Heart left ventricle (tissue), 13 donors: Measurements from ENCODE around the gene CPNE5.

Experiments used
- CTCF ChIP-seq, 12 donors: fragments of 200-600 bp; sonication (generic) in 4 of 12; IDR thresholded peaks; one replicate each; pipeline versions ENCODE4 v1.5.0 to v1.8.0; 2018 to 2022; ENCODE audit warnings: antibody characterized with exemption in 12 of 12, mild to moderate bottlenecking in 5 of 12
- POLR2A ChIP-seq, 2 donors: fragments of 450-650 bp; IDR thresholded peaks; one replicate each; pipeline ENCODE4 v1.6.1; 2017; ENCODE audit warnings: antibody characterized with exemption in 2 of 2, mild to moderate bottlenecking in 2 of 2, moderate library complexity in 2 of 2
- donor health status: ischemic (EF 13 %, LVEDD 7.1; RV severe dilation, severe dysfunction).
- donor health status: DM: no; HTN: yes; CAD: no.
- donor health status: DM: no; HTN: no; CAD: no.
- donor health status: ischemic (EF 25% LVEDD 6.9; RV normal size, moderate dysfunction).
- donor health status: ischemic (EF 25% LVEDD 5.7; RV mildly dilated, moderate dysfunction).
- donor health status: ischemic (EF 35%, LVEDD 5.7; RV mildly dilated, moderate dysfunction).
- donor health status: nonischemic (EF 11% LVEDD 7.7; RV severe dilation, severe dysfunction).
- donor health status: DM: yes; HTN: yes; CAD: no.
- donor health status: PGD.
- donor health status: ischemic (EF 29% LVEDD 5.4; RV normal size, mild dysfunction).
- donor health status: nonischemic (EF 23%, LVEDD 6.1; RV moderate dilation, normal function).

GRCh38 chr6:36712816-36713215, 126.4 kb downstream of the CPNE5 start:
- TF ChIP-seq CTCF (IDR thresholded peaks at IDR 0.05), result no peak
- TF ChIP-seq POLR2A (IDR thresholded peaks at IDR 0.05), result no peak
